HepG2 (cell line): ENCODE data around the gene SNX11. TPM values are rescaled to one million over a fixed set of nuclear protein-coding genes. Genes with fewer than 3 reads are reported as not detected.

Experiments used
- ATAC-seq: fragments of 200-7000 bp; cut with Tn5 transposase; 3 replicates; pipeline ENCODE4 v1.9.1; 2020; ENCODE audit warnings: mild to moderate bottlenecking, moderate library complexity
- BruUV-seq: library from RNA; stranded (reverse); fragments of 400-500 nt; replicated peaks from 2 replicates; lab custom pipeline; 2021; lab: Mats Ljungman, UMichigan
- CTCF ChIA-PET: fragments of 300-600 bp; formaldehyde crosslinking; extraction: SDS; loops from one replicate; lab custom pipeline; 2021; ENCODE audit warnings: low total read pairs, inconsistent platforms, low intra/inter-chr PET ratio; lab: Yijun Ruan, JAX
- POLR2A ChIA-PET: fragments of 350-600 bp; sonication (Branson Sonifier 250); formaldehyde crosslinking; loops from one replicate; lab custom pipeline; 2020; ENCODE audit warnings: antibody characterized with exemption, inconsistent platforms; lab: Yijun Ruan, JAX
- DNase-seq: peaks from one replicate; pipeline ENCODE4 v3.0.0-alpha.2; 2015; ENCODE audit warnings: low spot score
- FAIRE-seq: peaks from 3 replicates; lab custom pipeline; 2011; peaks lifted over from hg19 to GRCh38; lab: Jason Lieb, UNC
- H2AFZ ChIP-seq: one replicate; pipeline ENCODE4 v1.6.1; 2011; ENCODE audit warnings: low read length, inconsistent platforms
- H3K27ac ChIP-seq: fragments of 300-600 bp; 3 replicates; pipeline ENCODE4 v1.8.0; 2011; ENCODE audit warnings: mixed run types, mild to moderate bottlenecking, mixed read lengths, low read length, inconsistent platforms; ENCODE audit not compliant: insufficient read depth; ENCODE audit errors: extremely low read length
- H3K27me3 ChIP-seq, 2 experiments: fragments of 200-600 bp in 1 of 2; 2 replicates in 1 of 2; 3 replicates in 1 of 2; pipeline versions ENCODE4 v1.6.0 to v1.8.0; 2011; ENCODE audit warnings: low read length in 2 of 2, mild to moderate bottlenecking in 2 of 2, moderate library complexity in 2 of 2, inconsistent platforms in 1 of 2; ENCODE audit not compliant: insufficient read depth in 2 of 2, control insufficient read depth in 1 of 2
- H3K36me3 ChIP-seq, 2 experiments: fragments of 200-600 bp in 1 of 2; replicated peaks in 1 of 2; 2 replicates in 1 of 2; 3 replicates in 1 of 2; pipeline versions ENCODE4 v1.5.1 to v1.8.0; 2011; ENCODE audit warnings: low read length in 2 of 2, inconsistent platforms in 1 of 2; ENCODE audit not compliant: insufficient read depth in 2 of 2, control insufficient read depth in 1 of 2
- H3K4me1 ChIP-seq: 2 replicates; pipeline ENCODE4 v1.5.1; 2012; ENCODE audit warnings: low read length, inconsistent platforms; ENCODE audit not compliant: insufficient read depth
- H3K4me2 ChIP-seq: 2 replicates; pipeline ENCODE4 v1.6.0; 2011; ENCODE audit warnings: low read depth, low read length, inconsistent platforms
- H3K4me3 ChIP-seq, 3 experiments: fragments of 200-600 bp in 1 of 3; sonication (generic), shearing (Covaris generic) in 1 of 3; replicated peaks in 1 of 3; 2 replicates each; pipeline ENCODE4 v1.5.1; 2011 to 2016; ENCODE audit warnings: low read length in 3 of 3, inconsistent platforms in 2 of 3, low read depth in 2 of 3, mild to moderate bottlenecking in 2 of 3, control low read depth in 1 of 3, mixed read lengths in 1 of 3; ENCODE audit not compliant: insufficient read depth in 1 of 3
- H3K79me2 ChIP-seq: one replicate; pipeline ENCODE4 v1.6.1; 2011; ENCODE audit warnings: low read length, inconsistent platforms; ENCODE audit not compliant: insufficient read depth
- H3K9ac ChIP-seq: 2 replicates; pipeline ENCODE4 v1.6.0; 2011; ENCODE audit warnings: mild to moderate bottlenecking, low read depth, low read length, inconsistent platforms; ENCODE audit not compliant: insufficient read depth
- H3K9me3 ChIP-seq: 2 replicates; pipeline ENCODE4 v1.5.1; 2012; ENCODE audit warnings: mild to moderate bottlenecking, low read length
- H4K20me1 ChIP-seq: 2 replicates; pipeline ENCODE4 v1.6.0; 2011; ENCODE audit warnings: inconsistent platforms, mild to moderate bottlenecking, low read length, moderate library complexity; ENCODE audit not compliant: insufficient read depth
- IKZF1 ChIP-seq: fragments of 450-650 bp; IDR thresholded peaks from 2 replicates; pipeline ENCODE4 v1.7.1; 2016
- IKZF5 ChIP-seq: IDR thresholded peaks from 2 replicates; pipeline ENCODE4 v1.6.1; 2018; ENCODE audit warnings: missing genetic modification reagents, mild to moderate bottlenecking, missing compliant biosample characterization
- MAFG ChIP-seq: sonication (generic); formaldehyde crosslinking; IDR thresholded peaks from 2 replicates; pipeline ENCODE4 v1.5.1; 2020; ENCODE audit warnings: mild to moderate bottlenecking, missing genetic modification reagents
- MBD4 ChIP-seq: IDR thresholded peaks from 2 replicates; pipeline ENCODE4 v1.6.1; 2012; ENCODE audit warnings: low read length, inconsistent platforms, borderline replicate concordance
- ZNF260 ChIP-seq: sonication (generic); formaldehyde crosslinking; IDR thresholded peaks from 2 replicates; pipeline ENCODE4 v1.4.0; 2020; ENCODE audit warnings: missing genetic modification reagents, low read depth, mild to moderate bottlenecking, borderline replicate concordance
- WGBS: methylation state at CpG from one replicate; pipeline ENCODE4 v1.1.6; 2017; ENCODE audit warnings: low lambda C conversion rate; 5-methylcytosine and 5-hydroxymethylcytosine counted together
- in situ Hi-C: cut with HindIII; loops from 2 replicates; pipeline ENCODE4 v1.10.0; 2017; ENCODE audit warnings: low pct_unique_long_range_greater_than_20kb; ENCODE audit not compliant: extremely low pct_ligation_motif_present
- intact Hi-C: fragments of 100-400 bp; cut with micrococcal nuclease; formaldehyde crosslinking; loops from one replicate; pipeline ENCODE4 v1.10.0; 2022; ENCODE audit not compliant: unreplicated experiment
- polyA plus RNA-seq, 8 experiments: library from polyadenylated mRNA; depleted of rRNA in 3 of 8; stranded (reverse) in 7 of 8; unstranded in 1 of 8; fragments of >200 nt; fragmentation: Illumina TruSeq in 4 of 8; extraction: Trizol in 4 of 8; gene quantifications; 2 replicates each; pipeline versions ENCODE4 v1.2.1 to v1.2.3, GENCODE V29; 2011 to 2016; ENCODE audit warnings: low read depth in 4 of 8, missing spikeins in 1 of 8, mixed read lengths in 1 of 8; ENCODE audit not compliant: insufficient read depth in 1 of 8
- total RNA-seq, 5 experiments: library from RNA; depleted of rRNA; stranded (reverse); fragments of >200 nt; fragmentation: Illumina TruSeq; extraction: Trizol; gene quantifications; 2 replicates each; pipeline ENCODE4 v1.2.3, GENCODE V29; 2016; ENCODE audit warnings: low read depth in 1 of 5
- TF ChIP-seq, protein P1 (sequence below): sonication (generic); formaldehyde crosslinking; IDR thresholded peaks from 2 replicates; pipeline ENCODE4 v1.9.0; 2022; ENCODE audit warnings: low read depth, missing genetic modification reagents
- TF ChIP-seq, protein P2 (sequence below): sonication (generic); formaldehyde crosslinking; IDR thresholded peaks from 2 replicates; pipeline ENCODE4 v1.4.0; 2020; ENCODE audit warnings: missing genetic modification reagents, borderline replicate concordance

Gene SNX11
- total and polyA plus RNA-seq, 2 of the 13 experiments (the other 11 are each of a cell fraction or from before 2014, with no cell fraction given), result 12.9 to 14.0 TPM

- TF ChIP-seq, protein P1, sequence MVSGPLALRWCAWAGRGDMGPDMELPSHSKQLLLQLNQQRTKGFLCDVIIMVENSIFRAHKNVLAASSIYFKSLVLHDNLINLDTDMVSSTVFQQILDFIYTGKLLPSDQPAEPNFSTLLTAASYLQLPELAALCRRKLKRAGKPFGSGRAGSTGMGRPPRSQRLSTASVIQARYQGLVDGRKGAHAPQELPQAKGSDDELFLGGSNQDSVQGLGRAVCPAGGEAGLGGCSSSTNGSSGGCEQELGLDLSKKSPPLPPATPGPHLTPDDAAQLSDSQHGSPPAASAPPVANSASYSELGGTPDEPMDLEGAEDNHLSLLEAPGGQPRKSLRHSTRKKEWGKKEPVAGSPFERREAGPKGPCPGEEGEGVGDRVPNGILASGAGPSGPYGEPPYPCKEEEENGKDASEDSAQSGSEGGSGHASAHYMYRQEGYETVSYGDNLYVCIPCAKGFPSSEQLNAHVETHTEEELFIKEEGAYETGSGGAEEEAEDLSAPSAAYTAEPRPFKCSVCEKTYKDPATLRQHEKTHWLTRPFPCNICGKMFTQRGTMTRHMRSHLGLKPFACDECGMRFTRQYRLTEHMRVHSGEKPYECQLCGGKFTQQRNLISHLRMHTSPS, result no peak
- no peak for TF ChIP-seq IKZF5 (CRISPR knock-in tag)
These were observed 37.6 kb downstream of the SNX11 start (continued) for GRCh38 chr17:48144976-48145798.

- in situ Hi-C loops, result no loop called here
- intact Hi-C loops, result no loop called here
- H3K27me3 ChIP-seq, result peaks cover 0 to 18% of the 10 kb centered on the region in 2 experiments; a peak in 3 of 5 replicates
- H3K9me3 ChIP-seq, result no peaks in the 10 kb centered on the region
- H4K20me1 ChIP-seq, result no peaks in the 10 kb centered on the region
- WGBS, result 63% methylated on average over 14 of the region's 14 CpGs
- no peak for ATAC-seq
- ChIA-PET CTCF (no interaction called here), POLR2A (no interaction called here)
- TF ChIP-seq MBD4 (no peak), IKZF1 (no peak), MAFG (CRISPR knock-in tag) (no peak), ZNF260 (CRISPR knock-in tag) (no peak)
- TF ChIP-seq, protein P2, sequence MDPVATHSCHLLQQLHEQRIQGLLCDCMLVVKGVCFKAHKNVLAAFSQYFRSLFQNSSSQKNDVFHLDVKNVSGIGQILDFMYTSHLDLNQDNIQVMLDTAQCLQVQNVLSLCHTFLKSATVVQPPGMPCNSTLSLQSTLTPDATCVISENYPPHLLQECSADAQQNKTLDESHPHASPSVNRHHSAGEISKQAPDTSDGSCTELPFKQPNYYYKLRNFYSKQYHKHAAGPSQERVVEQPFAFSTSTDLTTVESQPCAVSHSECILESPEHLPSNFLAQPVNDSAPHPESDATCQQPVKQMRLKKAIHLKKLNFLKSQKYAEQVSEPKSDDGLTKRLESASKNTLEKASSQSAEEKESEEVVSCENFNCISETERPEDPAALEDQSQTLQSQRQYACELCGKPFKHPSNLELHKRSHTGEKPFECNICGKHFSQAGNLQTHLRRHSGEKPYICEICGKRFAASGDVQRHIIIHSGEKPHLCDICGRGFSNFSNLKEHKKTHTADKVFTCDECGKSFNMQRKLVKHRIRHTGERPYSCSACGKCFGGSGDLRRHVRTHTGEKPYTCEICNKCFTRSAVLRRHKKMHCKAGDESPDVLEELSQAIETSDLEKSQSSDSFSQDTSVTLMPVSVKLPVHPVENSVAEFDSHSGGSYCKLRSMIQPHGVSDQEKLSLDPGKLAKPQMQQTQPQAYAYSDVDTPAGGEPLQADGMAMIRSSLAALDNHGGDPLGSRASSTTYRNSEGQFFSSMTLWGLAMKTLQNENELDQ (CRISPR knock-in tag), result no peak
- no peak overlapping the region for H3K27ac ChIP-seq
- no peaks in the 10 kb centered on the region for H3K36me3 ChIP-seq
- no peak overlapping the region for H3K9ac ChIP-seq
- DNase-seq, result no peak
- no peak overlapping the region for H2AFZ ChIP-seq
- no peak for FAIRE-seq
- no peak overlapping the region for H3K4me3 ChIP-seq
- no peaks in the 10 kb centered on the region for H3K4me1 ChIP-seq
- BruUV-seq, result no TSS peak
- H3K79me2 ChIP-seq, result no peaks in the 10 kb centered on the region
- H3K4me2 ChIP-seq, result no peak overlapping the region
These were observed 40.6 kb downstream of the SNX11 start for GRCh38 chr17:48148029-48148770.
